ENCODE measurements around the gene KARS1.

DNA sequence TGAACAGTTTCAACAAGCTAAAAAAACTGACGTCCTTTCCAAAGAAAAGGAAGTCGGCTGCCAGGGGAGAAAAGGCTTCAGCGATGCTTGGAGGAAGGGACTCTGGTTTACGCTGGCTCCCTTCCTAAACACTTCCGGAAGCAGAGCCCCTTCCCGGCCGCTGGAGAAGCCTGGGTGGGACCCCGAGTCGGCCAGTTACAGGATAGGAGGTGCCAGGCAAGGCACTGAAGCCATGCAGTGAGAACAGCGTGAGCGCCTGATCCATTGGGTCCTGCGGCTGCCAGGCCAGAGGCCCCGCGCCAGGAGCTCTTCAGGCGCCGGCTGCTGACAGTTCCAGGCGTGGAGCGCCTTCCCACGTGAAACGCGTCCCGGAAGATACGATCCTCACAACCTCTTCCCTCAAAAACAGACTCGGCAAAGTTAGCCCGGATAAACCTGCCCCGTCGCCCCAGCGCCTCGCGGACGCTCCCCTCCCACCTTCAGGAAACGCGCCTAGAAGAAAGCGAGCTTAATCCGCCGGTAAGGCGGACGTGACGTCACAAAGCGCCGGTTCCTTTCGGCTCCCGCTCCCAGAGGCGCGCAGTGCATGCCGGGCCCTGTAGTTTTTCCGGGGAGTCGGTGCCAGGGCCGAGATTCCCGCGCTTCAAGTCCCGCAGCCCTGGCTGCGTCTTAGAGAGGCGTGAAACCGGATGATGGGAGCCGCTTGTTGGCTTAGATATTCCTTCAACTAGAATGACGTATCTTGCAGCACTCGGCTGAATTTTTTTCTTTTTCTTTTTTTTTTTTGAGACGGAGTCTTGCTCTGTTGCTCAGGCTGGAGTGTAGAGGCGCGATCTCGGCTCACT lies 24.5 kb downstream of the KARS1 start, which contains the start of gene ADAT1:
- no peak for TF ChIP-seq ZNF274 (IDR thresholded peaks at IDR 0.05; ENCODE audit: low read depth, low read length)
- TF ChIP-seq YY1 (IDR thresholded peaks at IDR 0.05; ENCODE audit: insufficient read depth, insufficient read length) = no peak
- TF ChIP-seq SUZ12 (IDR thresholded peaks at IDR 0.05; ENCODE audit: extremely low read depth, insufficient read depth, insufficient read length) = no peak
